Activated T-helper 9 cell treated with anti-CD3 and anti-CD28 coated beads, Interleukin-2, amount 50 U/mL, for 16 hours (primary cell): ENCODE data around the gene CHRND.

Experiments used
- DNase-seq: peaks from one replicate; pipeline ENCODE4 v3.0.0-alpha.2; 2020; ENCODE audit warnings: low read depth

Gene CHRND

DNA sequence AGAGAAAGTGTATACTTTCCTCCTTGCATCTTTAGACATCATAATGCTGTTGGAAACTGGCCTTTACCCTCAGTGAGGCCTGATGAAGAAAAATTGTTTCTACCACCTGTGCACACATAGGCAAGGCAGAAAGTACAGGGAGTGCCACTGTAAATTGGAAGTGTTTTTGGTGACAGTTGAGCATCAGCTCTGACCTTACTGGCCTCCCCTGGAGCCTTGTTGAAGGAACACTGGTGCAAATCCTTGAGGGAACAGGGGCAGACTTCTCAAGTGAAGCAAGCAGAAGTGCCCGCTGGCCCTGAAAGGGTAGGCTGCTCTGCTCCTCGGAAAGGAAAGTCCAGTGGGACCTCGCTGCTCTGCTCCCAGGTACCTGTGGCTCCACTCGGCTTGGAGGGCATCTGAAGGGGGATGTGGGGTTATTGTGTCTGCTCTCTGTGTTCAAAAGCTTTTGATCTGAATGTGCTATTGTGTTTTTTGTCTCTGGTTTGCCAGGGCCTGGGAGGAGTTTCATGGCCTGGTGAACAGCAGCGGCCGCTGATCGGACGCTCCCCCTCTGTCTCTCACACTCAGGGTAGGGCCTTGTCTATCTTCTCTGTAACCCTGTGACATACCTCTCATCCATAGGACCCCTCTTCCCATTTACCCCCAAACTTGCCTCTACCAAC lies 47.9 kb downstream of the CHRND start:
- no peak for DNase-seq

DNA sequence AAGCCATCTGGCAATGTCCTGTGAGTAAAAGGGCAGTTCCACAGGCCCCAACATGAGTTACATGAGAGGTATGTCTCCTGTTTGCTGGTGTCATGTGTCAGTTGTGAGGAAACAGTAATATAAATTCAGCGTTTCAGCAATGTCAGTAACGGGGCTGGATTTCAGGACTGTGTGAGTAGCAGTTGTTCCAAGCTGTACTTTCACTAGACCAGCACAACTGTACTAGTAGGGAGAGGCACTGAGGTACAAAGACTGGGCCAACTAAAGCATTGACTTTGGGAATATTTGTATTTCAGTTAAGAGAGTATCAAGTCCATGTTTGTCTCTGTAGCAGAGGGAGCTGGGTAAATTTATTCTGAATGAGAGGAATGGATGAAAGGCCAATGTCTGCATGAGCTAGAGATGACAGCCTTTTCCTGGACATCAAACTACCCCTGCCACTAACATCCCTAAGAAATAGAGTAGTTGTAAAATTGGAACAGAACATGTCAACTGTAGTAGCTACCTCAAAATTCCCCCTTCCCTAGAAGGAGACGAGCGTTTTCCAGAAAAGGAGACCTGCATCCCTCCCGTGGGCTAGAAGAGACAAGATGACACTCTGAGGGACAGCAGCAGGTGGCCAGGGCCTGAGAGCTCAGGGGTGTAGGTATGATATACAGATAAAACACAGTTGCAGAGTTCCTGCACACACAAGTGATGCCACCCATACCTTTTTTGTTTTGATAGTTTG lies 48.9 kb downstream of the CHRND start:
- DNase-seq = no peak

DNA sequence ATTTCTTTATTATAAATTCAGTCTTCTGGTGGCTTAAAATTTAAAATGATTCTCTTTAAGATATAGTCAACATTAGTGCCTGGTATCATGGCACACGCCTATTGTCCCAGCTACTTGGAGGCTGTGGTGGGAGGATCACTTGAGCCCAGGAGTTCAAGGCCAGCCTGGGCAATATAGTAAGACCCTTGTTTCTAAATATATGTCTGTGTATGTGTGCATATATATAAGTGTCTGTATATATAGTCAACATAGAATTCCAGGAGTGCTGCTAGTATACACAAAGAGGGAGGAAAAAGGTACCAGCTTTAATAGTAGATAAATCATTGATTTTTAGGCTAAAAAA lies 49.4 kb downstream of the CHRND start:
- DNase-seq = no peak

DNA sequence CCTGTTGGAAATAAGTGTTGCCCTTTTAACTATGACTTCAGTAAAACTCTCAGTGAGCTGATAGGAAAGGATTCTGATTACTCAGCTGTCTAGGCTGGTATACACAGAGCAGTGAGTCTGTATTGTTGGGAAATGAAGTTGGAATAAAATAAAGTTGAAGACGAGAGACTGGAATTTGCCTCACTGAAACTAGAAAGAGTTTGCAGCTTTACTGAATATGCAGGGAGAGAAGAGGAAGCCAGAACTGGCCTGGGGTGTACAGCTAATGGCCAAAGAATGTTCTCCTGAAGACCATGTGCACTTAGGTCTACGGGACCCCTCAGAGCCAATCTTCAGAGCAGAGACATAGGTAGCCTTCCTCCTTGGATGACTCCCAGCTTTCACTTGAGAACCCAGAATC lies 51.0 kb downstream of the CHRND start:
- DNase-seq = no peak

DNA sequence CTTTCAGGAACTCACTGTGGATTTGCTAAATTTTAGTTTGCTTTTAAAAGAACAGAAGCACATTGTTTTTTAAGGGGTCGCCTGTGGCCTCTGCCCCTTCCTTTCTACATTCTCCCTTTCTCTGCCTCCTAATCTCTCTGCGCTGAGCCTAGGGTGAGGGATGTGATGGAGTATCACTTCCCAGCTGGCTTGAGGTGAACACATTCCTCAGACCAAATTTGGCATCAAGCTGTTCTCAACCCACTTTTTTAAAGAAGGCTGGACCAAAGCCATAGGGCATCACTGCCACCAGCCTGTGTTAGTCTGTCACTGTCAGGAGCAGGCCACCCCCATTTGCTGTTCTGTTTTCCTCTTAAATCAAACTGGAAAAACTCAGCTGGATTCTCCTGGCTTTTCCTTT lies 51.9 kb downstream of the CHRND start:
- no peak for DNase-seq

DNA sequence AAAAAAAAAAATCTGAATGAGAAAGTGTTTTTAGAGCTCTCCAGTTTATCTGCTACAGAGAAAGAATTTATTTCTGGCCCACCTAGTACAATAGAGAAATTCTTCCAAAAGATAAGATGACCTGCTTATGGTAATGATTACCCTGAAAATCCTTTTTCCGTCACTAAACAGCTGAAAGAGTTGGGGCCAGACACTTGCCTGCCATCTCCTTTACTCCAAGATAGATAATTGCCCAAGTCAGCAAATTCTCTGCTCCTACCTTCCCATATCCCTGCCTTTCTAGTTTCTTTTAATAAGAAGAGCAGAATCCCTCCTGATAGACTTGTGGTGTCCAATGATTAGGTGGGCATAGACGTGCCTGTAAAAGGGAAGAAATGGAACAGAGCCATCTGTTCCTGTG lies 52.7 kb downstream of the CHRND start:
- DNase-seq = no peak

GRCh38 chr2:232580648-232580981 lies 54.7 kb downstream of the CHRND start:
- no peak for DNase-seq

DNA sequence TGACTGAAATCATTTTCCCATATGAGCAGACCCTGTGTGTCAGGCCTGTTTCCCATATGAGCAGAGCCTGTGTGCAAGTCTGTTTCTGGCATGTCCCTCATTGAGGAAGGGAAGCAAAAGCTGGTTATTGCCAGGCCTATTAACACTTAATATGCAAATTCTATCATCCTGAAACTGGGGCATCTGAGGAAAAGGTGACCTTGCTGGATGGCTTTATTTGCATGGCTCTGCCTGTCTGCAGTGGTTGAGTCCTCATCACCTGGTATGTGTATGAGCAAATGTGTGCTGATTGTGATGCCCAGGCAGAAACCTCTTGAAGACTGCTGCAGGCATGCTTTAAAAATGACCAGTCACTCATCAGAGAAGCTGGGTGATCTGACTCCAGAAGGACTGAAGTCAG lies 55.8 kb downstream of the CHRND start:
- no peak for DNase-seq

GRCh38 chr2:232584238-232584637 lies 58.3 kb downstream of the CHRND start:
- DNase-seq = no peak
